NB4 (cell line): ENCODE measurements around the gene DCTD.

Experiments
- CTCF ChIP-seq: IDR thresholded peaks from one replicate; pipeline ENCODE4 v1.5.1; 2012; ENCODE audit warnings: low read depth, low read length
- MAX ChIP-seq: IDR thresholded peaks from 2 replicates; pipeline ENCODE4 v1.6.1; 2011; ENCODE audit warnings: low read depth, low read length
- MYC ChIP-seq: IDR thresholded peaks from 2 replicates; pipeline ENCODE4 v1.6.1; 2011; ENCODE audit warnings: low read depth, low read length
- POLR2A ChIP-seq: IDR thresholded peaks from 2 replicates; pipeline ENCODE4 v1.6.1; 2011; ENCODE audit warnings: mild to moderate bottlenecking; ENCODE audit not compliant: insufficient read length; ENCODE audit errors: extremely low read depth

DNA sequence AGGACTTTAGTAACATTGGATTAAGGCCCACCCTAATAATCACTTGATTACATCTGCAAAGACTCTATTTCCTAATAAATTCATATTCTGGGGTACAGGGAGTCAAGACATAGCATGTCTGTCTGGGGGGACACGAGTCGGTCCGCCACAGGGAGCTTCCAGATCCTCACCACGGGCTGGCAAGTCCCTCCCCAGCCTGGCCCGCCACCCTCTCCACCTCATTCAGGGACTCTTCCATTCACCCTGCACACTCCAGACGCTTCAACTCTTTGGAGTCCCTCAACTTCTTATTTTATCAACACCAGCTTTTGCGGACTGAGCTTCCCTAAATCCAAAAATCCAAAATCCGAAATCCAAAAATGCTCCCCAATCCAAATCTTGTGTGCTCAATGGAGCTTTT lies 71.2 kb downstream of the DCTD start:
- TF ChIP-seq CTCF (no peak), POLR2A (no peak), MAX (no peak), MYC (no peak)
